Measurements from ENCODE around the gene SAG. TPM values are rescaled to one million over a fixed set of nuclear protein-coding genes. Genes with fewer than 3 reads are reported as not detected.

Gene SAG
- total RNA-seq, 2 experiments from 2014 or later, result 0.32 TPM; not detected in 1

GRCh38 chr2:233351423-233351822 lies 43.8 kb downstream of the SAG start:
- no peak for DNase-seq (ENCODE audit: low spot score)
- Histone ChIP-seq H3K79me2 (ENCODE audit: insufficient read depth, low read depth, low read length) (peaks cover 16% of the 10 kb centered on the region), H3K4me3 (ENCODE audit: low read depth, low read length, poor library complexity, severe bottlenecking) (no peak overlapping the region), H3K9me2 (ENCODE audit: insufficient read depth, low read length) (no peaks in the 10 kb centered on the region), H4K20me1 (ENCODE audit: insufficient read depth, low read length) (peaks cover 11% of the 10 kb centered on the region; the same call in 1 of the 2 replicates), H3K27ac (ENCODE audit: low read depth, low read length, poor library complexity, severe bottlenecking) (no peak overlapping the region), H3K9me3 (ENCODE audit: low read length) (no peaks in the 10 kb centered on the region), H3K36me3 (ENCODE audit: insufficient read depth, low read length) (peaks cover 10% of the 10 kb centered on the region; the same call in 1 of the 2 replicates), H3K4me1 (ENCODE audit: insufficient read depth, low read length, poor library complexity, severe bottlenecking) (peaks cover 44% of the 10 kb centered on the region), H3K4me2 (ENCODE audit: low read length) (no peak overlapping the region), H2AFZ (ENCODE audit: low read length) (no peak overlapping the region)
- intact Hi-C loops (cut with micrococcal nuclease; ENCODE audit: unreplicated experiment), result loop anchor here (10.0 kb wide), 1 partner anchor 267 kb away; no protein-coding TSS in a partner anchor
- no TSS peak for BruUV-seq (replicated peaks)
- POLR2A ChIA-PET, result no interaction called here
- CTCF ChIA-PET (ENCODE audit: unreplicated experiment), result interaction anchor here (0.6 kb wide), 1 partner anchor 88 kb away, joined by 4 read pairs; no protein-coding TSS in a partner anchor
- no peak for TF ChIP-seq EZH2phosphoT487 (IDR thresholded peaks at IDR 0.05; ENCODE audit: borderline replicate concordance, low read depth, low read length)
- no peak for TF ChIP-seq CTCF (conservative IDR thresholded peaks at IDR 0.05; ENCODE audit: low read length)

GRCh38 chr2:233352141-233352842 lies 44.7 kb downstream of the SAG start:
- H3K27ac ChIP-seq (ENCODE audit: low read depth, low read length, poor library complexity, severe bottlenecking), result no peak overlapping the region

More at GRCh38 chr2:233352141-233352842, 44.7 kb downstream of the SAG start:
- Histone ChIP-seq H3K9me2 (ENCODE audit: insufficient read depth, low read length) (no peaks in the 10 kb centered on the region), H2AFZ (ENCODE audit: low read length) (no peak overlapping the region), H3K4me1 (ENCODE audit: insufficient read depth, low read length, poor library complexity, severe bottlenecking) (peaks cover 52% of the 10 kb centered on the region), H3K9me3 (ENCODE audit: low read length) (no peaks in the 10 kb centered on the region), H3K4me3 (ENCODE audit: low read depth, low read length, poor library complexity, severe bottlenecking) (no peak overlapping the region), H3K4me2 (ENCODE audit: low read length) (no peak overlapping the region), H4K20me1 (ENCODE audit: insufficient read depth, low read length) (peaks cover 19% of the 10 kb centered on the region; the same call in 1 of the 2 replicates), H3K36me3 (ENCODE audit: insufficient read depth, low read length) (peaks cover 17% of the 10 kb centered on the region), H3K79me2 (ENCODE audit: insufficient read depth, low read depth, low read length) (peaks cover 25% of the 10 kb centered on the region)
- no peak for TF ChIP-seq CTCF (conservative IDR thresholded peaks at IDR 0.05; ENCODE audit: low read length)
- no peak for TF ChIP-seq EZH2phosphoT487 (IDR thresholded peaks at IDR 0.05; ENCODE audit: borderline replicate concordance, low read depth, low read length)
- ChIA-PET POLR2A (no interaction called here), CTCF (ENCODE audit: unreplicated experiment) (interaction anchor here (0.6 kb wide), 1 partner anchor 87 kb away, joined by 4 read pairs; no protein-coding TSS in a partner anchor)
- BruUV-seq (replicated peaks), result no TSS peak
- DNase-seq (ENCODE audit: low spot score), result no peak
- intact Hi-C loops (cut with micrococcal nuclease; ENCODE audit: unreplicated experiment), result loop anchor here (10.0 kb wide), 1 partner anchor 267 kb away; no protein-coding TSS in a partner anchor

Measured in OCI-LY7 (cell line).